Right ventricle myocardium superior (tissue), 1 donor: ENCODE results near the gene LFNG. TPM values are rescaled to one million over a fixed set of nuclear protein-coding genes. Genes with fewer than 3 reads are reported as not detected.

Source experiments
- ATAC-seq: fragments of 200-7000 bp; cut with Tn5 transposase; one replicate; pipeline ENCODE4 v1.9.1; 2020; ENCODE audit warnings: mild to moderate bottlenecking; ENCODE audit not compliant: poor library complexity
- DNase-seq: peaks from one replicate; pipeline ENCODE4 v3.0.0-alpha.2; 2020
- intact Hi-C: fragments of 100-400 bp; cut with DNase I; formaldehyde crosslinking; loops from one replicate; pipeline ENCODE4 v1.11.2; 2022
- microRNA-seq: library from miRNA; unstranded; fragments of <30 nt; microRNA quantifications from one replicate; pipeline ENCODE4 v1.2.0, GENCODE V29; 2020
- total RNA-seq: library from RNA; stranded (reverse); fragmentation: NEBNext Ultra II Directional; extraction: Animal tissue kit (Norgen Biotek cat#: 25700); gene quantifications from one replicate; pipeline ENCODE4 v1.2.1, GENCODE V29; 2021
- donor health status: DM: no; HTN: yes; CAD: no; lungs with severe emphysema.

Gene LFNG
- total RNA-seq, 1 donor from 2014 or later, result 4.6 TPM

- ATAC-seq, result no peak
- DNase-seq, result no peak
- intact Hi-C loops, result no loop called here
These were observed 55.6 kb downstream of the LFNG start for GRCh38 chr7:2575046-2575732.

DNA sequence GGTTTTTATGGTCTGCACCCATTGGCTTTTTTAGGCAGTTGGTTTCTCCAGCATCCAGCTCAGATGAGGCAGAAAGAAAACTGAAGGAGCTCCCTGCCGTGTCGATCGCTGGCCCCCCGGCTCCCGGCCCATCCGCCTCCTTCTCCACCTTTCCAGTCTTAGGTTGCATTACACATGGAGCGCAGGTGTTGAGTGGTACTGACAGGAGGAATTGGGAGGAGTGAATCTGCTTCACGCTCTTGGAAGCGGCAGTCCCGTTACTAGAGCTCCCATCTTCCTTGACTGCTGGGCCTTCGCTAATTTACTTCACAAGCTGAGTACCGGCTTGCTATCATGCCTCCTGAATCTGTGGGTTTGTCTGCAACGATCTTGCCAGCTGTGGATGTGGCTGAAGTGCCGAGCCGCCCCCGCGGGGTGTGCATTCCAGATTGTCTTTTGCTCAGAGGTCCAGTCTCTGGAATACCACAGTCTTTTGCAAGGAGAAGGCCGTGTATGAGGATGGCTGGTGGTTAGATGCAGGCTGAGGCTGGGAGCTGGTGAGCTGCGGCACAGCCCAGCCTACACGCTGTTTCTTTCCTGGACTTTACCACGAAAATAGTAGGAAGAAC lies 56.3 kb downstream of the LFNG start:
- ATAC-seq (no peak), DNase-seq (no peak)
- intact Hi-C loops, result no loop called here

DNA sequence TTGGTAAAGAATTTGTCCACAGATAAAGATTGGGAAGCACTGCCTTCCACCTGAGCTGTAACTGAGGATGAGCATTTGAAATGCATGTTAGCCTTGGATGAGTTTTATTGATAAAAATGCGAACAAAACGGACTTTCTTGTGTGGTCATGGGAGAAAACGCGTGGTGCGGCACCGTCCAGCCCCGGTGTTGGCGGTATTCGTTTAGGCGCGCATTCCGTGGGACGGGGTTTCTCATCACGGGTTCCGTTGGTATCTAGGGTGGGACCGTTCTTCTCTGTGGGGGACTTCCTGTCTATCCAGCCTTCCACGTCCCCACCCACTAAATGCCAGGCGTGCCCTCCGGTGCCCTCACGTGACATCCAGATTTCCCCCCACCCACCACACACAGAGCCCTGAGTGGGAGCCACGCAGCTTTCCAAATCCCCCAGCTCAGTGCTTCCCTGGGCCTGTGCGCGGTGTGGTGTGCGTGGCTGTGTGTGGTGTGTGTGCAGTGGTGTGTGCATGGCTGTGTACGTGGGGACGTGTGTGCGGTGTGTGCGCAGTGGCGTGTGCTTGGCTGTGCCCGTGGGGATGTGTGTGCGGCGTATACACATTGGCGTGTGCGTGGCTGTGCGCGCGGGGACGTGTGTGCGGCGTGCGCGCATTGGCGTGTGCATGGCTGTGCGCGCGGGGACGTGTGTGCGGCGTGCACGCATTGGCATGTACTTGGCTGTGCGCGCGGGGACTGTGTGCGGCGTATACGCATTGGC lies 57.3 kb downstream of the LFNG start:
- ATAC-seq (no peak), DNase-seq (no peak)
- intact Hi-C loops, result no loop called here

Small RNA genes lying within 50 kb of the gene (microRNA-seq; reads per million reads assigned to microRNA genes)
- not detected for gene MIR4648

Other genes with a start within 250 kb of the LFNG start
- 19.1 TPM for gene SNX8, start 205.3 kb upstream of the LFNG start, total RNA-seq
- 68.0 TPM for gene EIF3B, start 164.9 kb upstream of the LFNG start, total RNA-seq
- 14.8 TPM for gene CHST12, start 116.2 kb upstream of the LFNG start, total RNA-seq
- not detected for gene GRIFIN, start 43.4 kb upstream of the LFNG start, total RNA-seq
- gene BRAT1, start 35.8 kb downstream of the LFNG start, total RNA-seq, result 14.7 TPM
- 9.9 TPM for gene IQCE, start 39.2 kb downstream of the LFNG start, total RNA-seq
- gene TTYH3, start 112.2 kb downstream of the LFNG start, total RNA-seq, result 12.6 TPM
- 0.08 TPM for gene AMZ1, start 168.4 kb downstream of the LFNG start, total RNA-seq